Ishikawa (cell line): ENCODE data around the gene RFTN2.

Experiments
- CEBPB ChIP-seq: IDR thresholded peaks from 2 replicates; pipeline ENCODE4 v1.6.1; 2012
- CREB1 ChIP-seq: IDR thresholded peaks from 2 replicates; pipeline ENCODE4 v1.6.1; 2012; ENCODE audit warnings: low read depth
- EGR1 ChIP-seq: IDR thresholded peaks from 2 replicates; pipeline ENCODE4 v1.6.1; 2012
- EP300 ChIP-seq: IDR thresholded peaks from 2 replicates; pipeline ENCODE4 v1.6.1; 2012; ENCODE audit warnings: borderline replicate concordance
- FOXM1 ChIP-seq: IDR thresholded peaks from 2 replicates; pipeline ENCODE4 v1.6.1; 2012; ENCODE audit warnings: low read depth, borderline replicate concordance
- NFIC ChIP-seq: IDR thresholded peaks from 2 replicates; pipeline ENCODE4 v1.6.1; 2012
- RAD21 ChIP-seq: IDR thresholded peaks from 2 replicates; pipeline ENCODE4 v1.6.1; 2012; ENCODE audit warnings: low read depth
- REST ChIP-seq: IDR thresholded peaks from 2 replicates; pipeline ENCODE4 v1.6.1; 2012; ENCODE audit warnings: low read depth, mild to moderate bottlenecking
- TAF1 ChIP-seq: IDR thresholded peaks from 2 replicates; pipeline ENCODE4 v1.6.1; 2012; ENCODE audit warnings: low read depth, mild to moderate bottlenecking
- TCF12 ChIP-seq: IDR thresholded peaks from 2 replicates; pipeline ENCODE4 v1.6.1; 2012; ENCODE audit warnings: low read depth
- TEAD4 ChIP-seq: IDR thresholded peaks from 2 replicates; pipeline ENCODE4 v1.6.1; 2012
- YY1 ChIP-seq: IDR thresholded peaks from 2 replicates; pipeline ENCODE4 v1.6.1; 2012; ENCODE audit warnings: low read depth
- ZBTB7A ChIP-seq: IDR thresholded peaks from 2 replicates; pipeline ENCODE4 v1.6.1; 2012; ENCODE audit warnings: low read depth
- TF ChIP-seq, protein P1 (sequence below): IDR thresholded peaks from 2 replicates; pipeline ENCODE4 v1.6.1; 2012
- TF ChIP-seq, protein P2 (sequence below): IDR thresholded peaks from 2 replicates; pipeline ENCODE4 v1.6.1; 2012

The RFTN2 gene

DNA sequence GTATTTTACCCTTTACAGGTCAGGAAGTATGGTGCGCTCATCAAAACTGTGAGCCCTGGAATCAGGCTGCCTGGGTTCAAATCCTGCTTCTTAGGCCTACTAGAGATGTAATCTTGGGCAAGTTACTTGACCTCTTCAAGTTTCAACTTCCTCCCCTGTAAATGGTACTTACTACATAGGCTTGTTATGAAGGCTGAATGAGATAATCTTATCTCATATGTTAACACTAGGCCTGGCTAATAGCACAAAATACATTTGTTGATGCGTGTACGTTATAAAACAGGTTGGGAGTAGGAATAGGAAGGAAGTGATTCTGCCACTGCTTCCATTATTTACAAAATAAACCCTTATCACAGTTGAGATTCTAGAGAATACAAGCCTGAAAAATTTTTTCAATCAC, 1.7 kb upstream of the RFTN2 start:
- TF ChIP-seq TAF1 (no peak), CREB1 (no peak), ZBTB7A (no peak), TEAD4 (no peak), NFIC (no peak), CEBPB (no peak), TCF12 (no peak), EP300 (no peak), FOXM1 (no peak), REST (no peak), YY1 (no peak), EGR1 (no peak), RAD21 (no peak)
- TF ChIP-seq, protein P1, sequence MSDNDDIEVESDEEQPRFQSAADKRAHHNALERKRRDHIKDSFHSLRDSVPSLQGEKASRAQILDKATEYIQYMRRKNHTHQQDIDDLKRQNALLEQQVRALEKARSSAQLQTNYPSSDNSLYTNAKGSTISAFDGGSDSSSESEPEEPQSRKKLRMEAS, result no peak
- TF ChIP-seq, protein P2, sequence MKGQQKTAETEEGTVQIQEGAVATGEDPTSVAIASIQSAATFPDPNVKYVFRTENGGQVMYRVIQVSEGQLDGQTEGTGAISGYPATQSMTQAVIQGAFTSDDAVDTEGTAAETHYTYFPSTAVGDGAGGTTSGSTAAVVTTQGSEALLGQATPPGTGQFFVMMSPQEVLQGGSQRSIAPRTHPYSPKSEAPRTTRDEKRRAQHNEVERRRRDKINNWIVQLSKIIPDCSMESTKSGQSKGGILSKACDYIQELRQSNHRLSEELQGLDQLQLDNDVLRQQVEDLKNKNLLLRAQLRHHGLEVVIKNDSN, result no peak

GRCh38 chr2:197675711-197676188, 363 bp upstream of the RFTN2 start:
- TF ChIP-seq, protein P2, result no peak
- TF ChIP-seq EP300 (no peak), TEAD4 (no peak)
- TF ChIP-seq, protein P1, result no peak

GRCh38 chr2:197674591-197674990, 796 bp downstream of the RFTN2 start:
- no peak for TF ChIP-seq CREB1
- no peak for TF ChIP-seq NFIC
- TF ChIP-seq CEBPB, result no peak

- no peak for TF ChIP-seq ZBTB7A
- TF ChIP-seq NFIC, result no peak
- TF ChIP-seq EP300, result no peak
- no peak for TF ChIP-seq EGR1
- no peak for TF ChIP-seq REST
- TF ChIP-seq, protein P1, result no peak
- TF ChIP-seq TCF12, result no peak
- TF ChIP-seq RAD21, result no peak
- no peak for TF ChIP-seq CREB1
- TF ChIP-seq TAF1, result no peak
- no peak for TF ChIP-seq FOXM1
- TF ChIP-seq CEBPB, result no peak
- TF ChIP-seq YY1, result no peak
- TF ChIP-seq, protein P2, result no peak
- no peak for TF ChIP-seq TEAD4
Measured at GRCh38 chr2:197674060-197674459, 1.3 kb downstream of the RFTN2 start.

- TF ChIP-seq CEBPB (no peak), NFIC (no peak), YY1 (no peak)
Measured at GRCh38 chr2:197673606-197674005, 1.8 kb downstream of the RFTN2 start.

- TF ChIP-seq CEBPB, result no peak
- no peak for TF ChIP-seq CREB1
- no peak for TF ChIP-seq TEAD4
- no peak for TF ChIP-seq FOXM1
- TF ChIP-seq, protein P1, result no peak
- TF ChIP-seq ZBTB7A, result no peak
- no peak for TF ChIP-seq TAF1
- no peak for TF ChIP-seq YY1
- no peak for TF ChIP-seq EGR1
- TF ChIP-seq REST, result no peak
- no peak for TF ChIP-seq NFIC
- no peak for TF ChIP-seq RAD21
- no peak for TF ChIP-seq EP300
- TF ChIP-seq, protein P2, result no peak
- TF ChIP-seq TCF12, result no peak
Measured at GRCh38 chr2:197673106-197673505, 2.3 kb downstream of the RFTN2 start.
